Small intestine (tissue), 7 donors: Measurements from ENCODE around the gene COLEC11. TPM values are rescaled to one million over a fixed set of nuclear protein-coding genes. Genes with fewer than 3 reads are reported as not detected.

Source experiments
- DNase-seq, 2 donors: peaks; one replicate each; pipeline versions ENCODE4 v3.0.0 to v3.0.0-alpha.2; 2013
- FAIRE-seq: peaks from 2 replicates; lab custom pipeline; 2012; peaks lifted over from hg19 to GRCh38; lab: Jason Lieb, UNC
- H3K27ac ChIP-seq, 3 donors: one replicate each; pipeline ENCODE4 v1.5.1; 2013; ENCODE audit warnings: low read length in 2 of 3, mild to moderate bottlenecking in 2 of 3, control low read depth in 1 of 3, inconsistent platforms in 1 of 3, low read depth in 1 of 3, moderate library complexity in 1 of 3
- H3K27me3 ChIP-seq, 3 donors: one replicate each; pipeline ENCODE4 v1.6.1; 2013; ENCODE audit warnings: low read length in 3 of 3, inconsistent platforms in 1 of 3; ENCODE audit not compliant: control insufficient read depth in 3 of 3, insufficient read depth in 3 of 3
- H3K36me3 ChIP-seq, 3 donors: one replicate each; pipeline ENCODE4 v1.6.1; 2013; ENCODE audit warnings: low read length in 3 of 3, inconsistent platforms in 1 of 3, low read depth in 1 of 3, mild to moderate bottlenecking in 1 of 3, moderate library complexity in 1 of 3; ENCODE audit not compliant: control insufficient read depth in 3 of 3, insufficient read depth in 2 of 3
- H3K4me1 ChIP-seq, 3 donors: one replicate each; pipeline ENCODE4 v1.6.1; 2013; ENCODE audit warnings: low read length in 2 of 3, inconsistent platforms in 1 of 3, low read depth in 1 of 3, mild to moderate bottlenecking in 1 of 3, moderate library complexity in 1 of 3; ENCODE audit not compliant: control insufficient read depth in 3 of 3, insufficient read depth in 2 of 3
- H3K4me3 ChIP-seq, 3 donors: one replicate each; pipeline ENCODE4 v1.5.1; 2013; ENCODE audit warnings: low read length in 3 of 3, control low read depth in 1 of 3, inconsistent platforms in 1 of 3, low read depth in 1 of 3, mild to moderate bottlenecking in 1 of 3, moderate library complexity in 1 of 3
- H3K9me3 ChIP-seq, 2 donors: one replicate each; pipeline ENCODE4 v1.6.1; 2013; ENCODE audit warnings: low read depth in 1 of 2, low read length in 1 of 2; ENCODE audit not compliant: control insufficient read depth in 2 of 2, insufficient read depth in 1 of 2
- WGBS, 3 donors: extraction: QIAGEN DNeasy Blood & Tissue Kit; methylation state at CpG; one replicate each; pipeline ENCODE4 v1.1.7; 2013; 5-methylcytosine and 5-hydroxymethylcytosine counted together
- polyA plus RNA-seq, 4 donors: library from polyadenylated mRNA; stranded (reverse) in 3 of 4; unstranded in 1 of 4; fragments of 200-250 nt in 3 of 4; fragments of 120-200 nt in 1 of 4; gene quantifications; one replicate each; pipeline versions ENCODE4 v1.2.1 to v1.2.3, GENCODE V29; 2013
- donor health status: healthy with polysubstance abuse.
- donor health status: control.
- donor health status: control.
- donor health status: Bipolar disorder and iron deficiency.
- donor health status: healthy.

Gene COLEC11
- polyA plus RNA-seq, 4 donors, result 1.0 to 4.1 (median 2.2) TPM; not detected in 1

DNA sequence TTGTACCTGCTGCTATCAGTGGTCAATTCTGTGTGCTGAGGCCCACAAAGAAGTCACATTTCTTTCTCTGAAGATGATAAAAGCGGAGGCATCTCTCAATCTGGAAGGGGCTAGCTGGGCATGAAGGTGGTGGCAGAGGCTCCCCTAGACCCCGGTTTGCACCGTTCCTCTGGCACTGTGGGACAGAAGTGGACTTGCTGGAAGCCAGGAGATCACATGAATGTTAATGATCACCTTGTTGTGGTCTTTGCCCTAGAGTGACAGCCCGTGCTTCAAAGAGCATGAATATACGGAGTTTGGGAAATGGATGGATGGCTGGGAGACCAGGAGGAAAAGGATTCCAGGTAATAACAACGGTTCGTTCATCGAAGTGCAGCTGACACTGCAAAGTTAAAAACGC lies 83.3 kb downstream of the COLEC11 start:
- FAIRE-seq, result no peak

DNA sequence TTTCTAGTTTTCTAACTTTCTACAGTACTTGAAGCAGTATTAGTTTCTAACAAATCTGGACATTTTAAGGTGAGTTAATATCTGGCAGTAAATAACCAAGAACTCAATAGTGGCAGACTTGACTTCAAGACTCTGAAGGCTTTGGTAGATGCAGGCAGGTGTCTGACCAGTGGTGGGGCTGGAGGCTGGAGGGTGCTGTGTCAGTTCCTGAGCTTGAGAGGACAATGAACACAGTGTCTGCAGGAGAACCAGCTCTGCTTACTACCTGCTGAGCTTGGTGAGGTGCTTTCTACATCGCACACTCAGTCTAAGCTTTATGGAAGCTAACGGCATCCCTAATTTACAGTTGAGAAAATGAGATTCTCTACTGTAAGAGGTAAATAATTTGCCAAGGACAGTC lies 84.3 kb downstream of the COLEC11 start:
- no peak overlapping the region for H3K4me3 ChIP-seq
- no peak overlapping the region for H3K27ac ChIP-seq
- H3K36me3 ChIP-seq, result no peaks in the 10 kb centered on the region
- H3K9me3 ChIP-seq, result no peaks in the 10 kb centered on the region
- 90 to 96% (median 92%) methylated on average over 2 of the region's 2 CpGs for WGBS, 3 donors
- no peaks in the 10 kb centered on the region for H3K27me3 ChIP-seq
- DNase-seq (no peak), FAIRE-seq (no peak)
- no peaks in the 10 kb centered on the region for H3K4me1 ChIP-seq

More for the DNA sequence above, 83.3 kb downstream of the COLEC11 start:
- Histone ChIP-seq H3K9me3 (no peaks in the 10 kb centered on the region), H3K27me3 (no peaks in the 10 kb centered on the region), H3K27ac (no peak overlapping the region), H3K4me1 (no peaks in the 10 kb centered on the region), H3K36me3 (no peaks in the 10 kb centered on the region), H3K4me3 (no peak overlapping the region)
- WGBS, 3 donors, result 57 to 84% (median 71%) methylated on average over 9 of the region's 9 CpGs
- DNase-seq, result no peak

DNA sequence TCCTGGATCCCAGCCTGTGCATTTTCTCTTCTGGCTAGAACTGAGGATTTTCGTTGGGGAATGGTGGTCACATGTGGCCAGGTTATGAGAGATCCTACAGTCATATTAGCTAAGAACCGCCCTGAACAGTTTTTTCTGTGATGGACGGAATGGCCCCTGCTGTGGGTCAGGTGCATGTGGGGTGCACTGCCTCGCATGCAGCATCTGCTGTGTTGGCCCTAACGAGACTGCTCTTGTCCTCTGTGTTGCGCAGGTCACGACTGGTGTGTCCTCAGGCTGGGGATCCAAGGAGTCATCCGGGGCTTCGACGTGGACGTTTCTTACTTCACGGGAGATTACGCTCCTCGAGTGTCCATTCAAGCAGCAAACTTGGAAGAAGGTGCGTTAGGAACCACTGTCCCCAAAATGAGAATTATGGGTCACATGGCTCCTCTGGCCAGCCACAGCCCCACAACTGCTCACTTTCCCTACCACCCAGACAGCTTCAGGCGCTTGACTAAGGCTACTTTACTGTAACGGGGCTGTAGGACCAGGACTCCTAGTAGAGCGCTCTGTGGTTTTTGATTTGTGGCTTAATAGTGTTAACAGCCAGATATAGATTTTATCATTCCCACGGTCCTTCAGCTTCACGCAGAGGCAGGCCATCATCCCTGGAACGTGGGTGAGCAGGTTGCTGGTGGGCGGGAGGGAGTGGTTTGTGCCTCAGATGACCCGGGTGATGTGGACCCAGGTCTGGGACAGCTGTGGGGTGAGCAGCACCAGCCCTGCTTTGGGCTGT lies 84.9 kb downstream of the COLEC11 start:
- Histone ChIP-seq H3K4me3 (no peak overlapping the region), H3K27ac (no peak overlapping the region), H3K27me3 (no peaks in the 10 kb centered on the region), H3K36me3 (no peaks in the 10 kb centered on the region), H3K9me3 (no peaks in the 10 kb centered on the region), H3K4me1 (no peaks in the 10 kb centered on the region)
- FAIRE-seq, result no peak
- 83 to 90% (median 85%) methylated on average over 23 of the region's 23 CpGs for WGBS, 3 donors
- DNase-seq, result no peak

DNA sequence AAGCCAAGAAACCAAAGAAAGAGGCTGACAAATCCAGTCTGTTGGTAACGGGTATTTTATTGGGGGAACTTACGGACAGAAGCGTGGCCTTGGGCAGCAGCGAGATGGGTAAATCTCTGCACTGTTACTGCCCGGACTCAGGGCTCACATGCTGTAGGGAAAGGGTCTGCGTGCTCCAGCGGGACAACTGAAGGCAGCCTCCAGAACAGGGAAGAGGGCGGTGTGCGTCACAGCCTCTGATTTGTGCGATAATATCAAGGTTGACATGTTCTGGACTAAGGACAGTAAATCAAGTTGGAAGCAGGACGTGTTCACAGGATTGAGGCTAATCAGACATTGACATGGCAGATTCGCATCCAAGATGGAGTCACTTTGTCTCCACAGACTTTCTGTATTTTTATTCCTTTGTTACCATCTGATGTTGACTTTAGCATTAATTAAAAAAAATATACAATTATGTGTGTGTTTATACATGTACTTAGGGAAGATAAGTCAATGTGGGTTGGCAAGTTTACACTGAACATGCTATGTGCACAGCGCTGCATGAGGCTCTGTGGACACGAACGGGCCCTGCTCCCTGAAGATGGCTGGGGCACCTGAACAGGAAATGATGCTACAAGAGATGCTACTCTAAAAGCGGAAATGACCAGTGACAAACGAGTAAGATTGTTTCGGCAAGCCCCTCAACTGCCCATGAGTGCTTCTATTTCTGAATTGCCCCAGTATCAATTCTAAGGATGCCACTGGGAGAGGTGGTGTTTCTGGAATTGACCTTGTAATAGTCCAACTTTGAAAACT lies 85.8 kb downstream of the COLEC11 start:
- Histone ChIP-seq H3K4me3 (no peak overlapping the region), H3K4me1 (no peaks in the 10 kb centered on the region), H3K27ac (no peak overlapping the region), H3K36me3 (no peaks in the 10 kb centered on the region), H3K9me3 (no peaks in the 10 kb centered on the region), H3K27me3 (no peaks in the 10 kb centered on the region)
- FAIRE-seq (no peak), DNase-seq (no peak)
- WGBS, 3 donors, result 89 to 90% (median 89%) methylated on average over 18 of the region's 18 CpGs

DNA sequence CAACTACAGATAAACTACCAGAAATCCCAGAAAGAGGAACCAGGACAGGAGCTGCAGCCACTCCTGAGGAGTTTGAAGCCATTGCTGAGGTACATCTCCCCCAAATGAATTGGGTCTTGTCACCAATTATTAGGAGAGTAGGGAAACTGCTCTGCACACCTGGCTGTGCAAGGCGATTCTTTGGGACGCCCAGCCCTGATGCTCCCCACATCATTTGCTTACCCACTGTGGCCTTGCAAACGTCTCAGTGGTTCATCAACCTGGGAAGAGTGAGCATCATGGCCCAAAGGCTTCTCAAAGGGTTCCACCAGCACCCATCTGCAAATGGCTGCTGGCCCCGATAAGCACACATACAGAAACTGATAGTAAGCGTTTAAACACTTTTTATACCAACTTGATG lies 86.7 kb downstream of the COLEC11 start:
- 76 to 86% (median 77%) methylated on average over 5 of the region's 5 CpGs for WGBS, 3 donors
- H3K4me1 ChIP-seq, result no peaks in the 10 kb centered on the region
- FAIRE-seq, result no peak

DNA sequence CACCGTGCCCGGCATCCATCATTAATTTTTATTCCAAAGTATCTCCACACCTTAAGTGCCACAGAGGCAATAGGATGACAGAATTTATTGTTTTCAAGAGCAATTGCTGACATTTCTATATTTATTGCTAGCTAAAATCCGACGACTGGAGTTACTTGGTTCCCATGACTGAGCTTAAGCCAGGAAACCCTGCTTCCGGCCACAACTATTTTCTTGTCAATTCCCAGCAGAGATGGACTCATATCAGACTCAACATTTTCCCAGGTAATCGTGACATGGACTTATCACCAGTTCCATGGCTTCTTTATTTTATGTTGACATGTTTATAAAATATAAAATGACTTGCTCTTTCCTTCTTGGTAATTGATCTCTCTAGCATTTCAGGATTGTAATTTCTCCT lies 87.9 kb downstream of the COLEC11 start:
- Histone ChIP-seq H3K4me3 (no peak overlapping the region), H3K4me1 (no peaks in the 10 kb centered on the region), H3K36me3 (no peaks in the 10 kb centered on the region), H3K9me3 (no peaks in the 10 kb centered on the region), H3K27me3 (no peaks in the 10 kb centered on the region), H3K27ac (no peak overlapping the region)
- WGBS, 3 donors, result 77 to 89% (median 84%) methylated on average over 6 of the region's 6 CpGs
- FAIRE-seq, result no peak
- DNase-seq, result no peak

More for the DNA sequence above, 86.7 kb downstream of the COLEC11 start:
- Histone ChIP-seq H3K27me3 (no peaks in the 10 kb centered on the region), H3K27ac (no peak overlapping the region), H3K9me3 (no peaks in the 10 kb centered on the region), H3K4me3 (no peak overlapping the region), H3K36me3 (no peaks in the 10 kb centered on the region)
- no peak for DNase-seq

DNA sequence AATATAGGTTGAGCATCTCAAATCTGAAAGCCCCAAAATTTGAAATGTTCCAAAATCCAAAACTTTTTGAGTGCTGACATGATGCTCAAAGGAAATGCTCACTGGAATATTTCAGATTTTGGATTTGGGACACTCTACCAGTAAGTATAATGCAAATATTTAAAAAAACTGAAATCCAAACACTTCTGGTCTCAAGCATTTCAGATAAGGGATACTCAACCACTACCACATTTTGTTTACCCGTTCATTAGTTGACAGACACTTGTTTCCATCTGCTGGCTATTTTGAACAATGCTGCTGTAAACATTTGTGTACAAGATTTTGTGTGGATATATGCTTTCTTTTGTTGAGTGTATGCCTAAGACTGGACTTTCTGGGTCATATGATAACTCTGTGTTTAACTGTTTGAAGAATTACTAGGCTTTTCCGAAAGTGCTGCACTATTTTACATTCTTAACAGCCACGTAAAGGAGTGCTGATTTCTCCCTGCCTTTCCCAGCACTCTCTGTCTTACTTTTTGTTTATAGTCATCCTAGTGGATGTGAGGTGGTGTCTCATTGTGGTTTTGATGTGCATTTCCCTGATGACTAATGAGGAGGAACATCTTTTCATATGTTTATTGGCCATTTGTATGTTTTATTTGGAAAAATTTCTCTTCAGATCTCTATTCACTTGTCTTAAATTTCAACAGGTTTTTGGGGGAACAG lies 89.0 kb downstream of the COLEC11 start:
- DNase-seq, result no peak
- Histone ChIP-seq H3K9me3 (no peaks in the 10 kb centered on the region), H3K27ac (no peak overlapping the region), H3K4me1 (no peaks in the 10 kb centered on the region), H3K36me3 (no peaks in the 10 kb centered on the region), H3K4me3 (no peak overlapping the region), H3K27me3 (no peaks in the 10 kb centered on the region)
- WGBS, 3 donors, result 37 to 43% (median 42%) methylated on average over 3 of the region's 3 CpGs
- no peak for FAIRE-seq

DNA sequence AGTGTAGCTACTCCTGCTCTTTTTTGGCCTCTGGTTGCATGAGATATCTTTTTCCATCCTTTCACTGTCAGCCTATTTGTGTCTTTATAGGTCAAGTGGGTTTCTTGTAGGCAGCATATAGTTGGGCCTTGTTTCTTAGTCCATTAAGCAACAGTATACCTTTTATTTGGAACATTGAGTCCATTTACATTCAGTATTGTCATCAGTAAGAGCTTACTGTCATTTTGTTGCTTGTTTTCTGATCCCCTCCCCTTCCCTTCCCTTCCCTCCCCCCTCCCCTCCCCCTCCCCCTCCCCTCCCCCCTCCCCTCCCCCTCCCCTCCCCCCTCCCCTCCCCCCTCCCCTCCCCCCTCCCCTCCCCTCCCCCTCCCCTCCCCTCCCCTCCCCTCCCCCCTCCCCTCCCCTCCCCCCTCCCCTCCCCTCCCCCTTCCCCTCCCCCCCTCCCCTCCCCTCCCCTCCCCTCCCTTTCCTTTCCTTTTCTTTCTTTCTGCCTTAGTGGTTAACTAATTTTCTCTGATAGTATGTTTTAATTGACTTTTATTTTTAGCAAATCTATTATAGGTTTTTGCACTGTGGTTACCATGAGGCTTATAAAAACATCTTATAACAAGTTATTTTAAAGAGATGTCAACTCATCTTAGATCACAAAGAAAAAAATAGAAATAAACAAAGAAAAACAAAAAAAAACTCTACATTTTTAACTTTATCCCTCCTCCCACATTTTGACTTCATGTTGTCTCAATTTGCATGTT lies 95.3 kb downstream of the COLEC11 start:
- FAIRE-seq, result peak; percentile 53
- Histone ChIP-seq H3K27me3 (peaks cover 0 to 3% (median 0%) of the 10 kb centered on the region in 3 donors), H3K4me1 (no peaks in the 10 kb centered on the region), H3K36me3 (no peaks in the 10 kb centered on the region), H3K4me3 (no peak overlapping the region), H3K9me3 (peaks cover 0 to 3% of the 10 kb centered on the region in 2 donors), H3K27ac (no peak overlapping the region)
- no peak for DNase-seq
